Esophagus squamous epithelium (tissue), 4 donors: ENCODE results near the gene NUP88.

Experiments used
- POLR2A ChIP-seq, 4 donors: fragments of 450-650 bp; IDR thresholded peaks; one replicate each; pipeline ENCODE4 v1.6.1; 2017; ENCODE audit warnings: antibody characterized with exemption in 4 of 4, mild to moderate bottlenecking in 4 of 4, moderate library complexity in 3 of 4
- TF ChIP-seq, protein P1 (sequence below), 6 experiments: fragments of 450-650 bp in 4 of 6; fragments of 200-600 bp in 2 of 6; sonication (generic) in 2 of 6; IDR thresholded peaks; one replicate each; pipeline ENCODE4 v1.5.1; 2016 to 2019; ENCODE audit warnings: antibody characterized with exemption in 6 of 6, mild to moderate bottlenecking in 4 of 6, moderate library complexity in 4 of 6

DNA sequence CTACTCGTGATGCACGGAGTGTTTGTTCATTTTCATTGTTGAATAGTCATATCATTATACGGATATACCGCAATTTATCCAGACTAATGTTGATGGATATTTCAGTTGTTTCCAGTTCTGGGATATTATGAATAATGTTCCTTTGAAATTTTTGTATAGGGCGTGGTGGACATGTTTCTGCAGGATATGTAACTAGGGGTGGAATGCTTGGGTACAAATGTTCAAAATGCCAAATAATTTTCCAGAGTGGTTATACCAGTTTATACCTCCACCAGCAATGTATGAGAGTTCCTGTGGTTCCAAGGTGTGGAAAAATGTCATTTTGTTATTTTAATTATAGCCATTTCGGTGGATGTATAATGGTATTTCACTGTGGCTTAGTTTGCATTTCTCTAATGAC is 53.6 kb downstream of the NUP88 start:
- TF ChIP-seq, protein P1, sequence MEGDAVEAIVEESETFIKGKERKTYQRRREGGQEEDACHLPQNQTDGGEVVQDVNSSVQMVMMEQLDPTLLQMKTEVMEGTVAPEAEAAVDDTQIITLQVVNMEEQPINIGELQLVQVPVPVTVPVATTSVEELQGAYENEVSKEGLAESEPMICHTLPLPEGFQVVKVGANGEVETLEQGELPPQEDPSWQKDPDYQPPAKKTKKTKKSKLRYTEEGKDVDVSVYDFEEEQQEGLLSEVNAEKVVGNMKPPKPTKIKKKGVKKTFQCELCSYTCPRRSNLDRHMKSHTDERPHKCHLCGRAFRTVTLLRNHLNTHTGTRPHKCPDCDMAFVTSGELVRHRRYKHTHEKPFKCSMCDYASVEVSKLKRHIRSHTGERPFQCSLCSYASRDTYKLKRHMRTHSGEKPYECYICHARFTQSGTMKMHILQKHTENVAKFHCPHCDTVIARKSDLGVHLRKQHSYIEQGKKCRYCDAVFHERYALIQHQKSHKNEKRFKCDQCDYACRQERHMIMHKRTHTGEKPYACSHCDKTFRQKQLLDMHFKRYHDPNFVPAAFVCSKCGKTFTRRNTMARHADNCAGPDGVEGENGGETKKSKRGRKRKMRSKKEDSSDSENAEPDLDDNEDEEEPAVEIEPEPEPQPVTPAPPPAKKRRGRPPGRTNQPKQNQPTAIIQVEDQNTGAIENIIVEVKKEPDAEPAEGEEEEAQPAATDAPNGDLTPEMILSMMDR (IDR thresholded peaks at IDR 0.05): no peak
- no peak for TF ChIP-seq POLR2A (IDR thresholded peaks at IDR 0.05)
